H9 (cell line): ENCODE measurements around the gene ZNF180. TPM values are rescaled to one million over a fixed set of nuclear protein-coding genes. Genes with fewer than 3 reads are reported as not detected.

Experiments used
- DNase-seq: peaks from one replicate; pipeline ENCODE4 v3.0.0-alpha.2; 2017
- H2AFZ ChIP-seq: one replicate; pipeline ENCODE4 v1.6.1; 2013; ENCODE audit warnings: mild to moderate bottlenecking, low read length, control low read depth, moderate library complexity
- H2AK5ac ChIP-seq: 2 replicates; pipeline ENCODE4 v1.6.1; 2013; ENCODE audit warnings: low read length, control low read depth, mixed read lengths; ENCODE audit not compliant: insufficient read length
- H2BK120ac ChIP-seq: one replicate; pipeline ENCODE4 v1.6.1; 2013; ENCODE audit warnings: low read depth, mild to moderate bottlenecking, low read length, control low read depth, inconsistent platforms; ENCODE audit not compliant: poor library complexity, severe bottlenecking
- H2BK12ac ChIP-seq: 2 replicates; pipeline ENCODE4 v1.6.1; 2013; ENCODE audit warnings: low read length, control low read depth, mixed read lengths, low read depth; ENCODE audit not compliant: insufficient read length
- H2BK15ac ChIP-seq: 2 replicates; pipeline ENCODE4 v1.6.1; 2013; ENCODE audit warnings: low read depth, low read length, control low read depth
- H2BK20ac ChIP-seq: one replicate; pipeline ENCODE4 v1.6.1; 2013; ENCODE audit warnings: low read depth, mild to moderate bottlenecking, low read length, control low read depth, inconsistent platforms; ENCODE audit not compliant: poor library complexity, severe bottlenecking
- H2BK5ac ChIP-seq: 2 replicates; pipeline ENCODE4 v1.6.1; 2013; ENCODE audit warnings: low read length, control low read depth, mixed read lengths; ENCODE audit not compliant: insufficient read length
- H3K14ac ChIP-seq: 2 replicates; pipeline ENCODE4 v1.6.1; 2013; ENCODE audit warnings: low read length, control low read depth; ENCODE audit not compliant: insufficient read depth
- H3K18ac ChIP-seq: 2 replicates; pipeline ENCODE4 v1.6.1; 2013; ENCODE audit warnings: low read depth, mild to moderate bottlenecking, mixed read lengths, low read length, control low read depth; ENCODE audit not compliant: insufficient read length
- H3K23ac ChIP-seq: 2 replicates; pipeline ENCODE4 v1.6.1; 2013; ENCODE audit warnings: low read length, control low read depth, mixed read lengths, low read depth; ENCODE audit not compliant: insufficient read length
- H3K23me2 ChIP-seq: 2 replicates; pipeline ENCODE4 v1.6.1; 2013; ENCODE audit warnings: low read depth, mild to moderate bottlenecking, mixed read lengths, low read length, control low read depth; ENCODE audit not compliant: insufficient read length, poor library complexity, severe bottlenecking
- H3K27ac ChIP-seq: 2 replicates; pipeline ENCODE4 v1.5.1; 2013; ENCODE audit warnings: low read length, control low read depth, mixed read lengths, low read depth; ENCODE audit not compliant: insufficient read length
- H3K27me3 ChIP-seq: 2 replicates; pipeline ENCODE4 v1.6.1; 2013; ENCODE audit warnings: low read length, control low read depth, inconsistent platforms; ENCODE audit not compliant: insufficient read depth
- H3K4ac ChIP-seq: 2 replicates; pipeline ENCODE4 v1.6.1; 2013; ENCODE audit warnings: low read depth, mild to moderate bottlenecking, control low read depth, inconsistent platforms, low read length, moderate library complexity
- H3K4me1 ChIP-seq: 2 replicates; pipeline ENCODE4 v1.6.1; 2013; ENCODE audit warnings: low read length, control low read depth, inconsistent platforms; ENCODE audit not compliant: insufficient read depth
- H3K4me2 ChIP-seq: 2 replicates; pipeline ENCODE4 v1.6.1; 2013; ENCODE audit warnings: low read length, control low read depth, mixed read lengths; ENCODE audit not compliant: insufficient read length, insufficient read depth
- H3K56ac ChIP-seq: 2 replicates; pipeline ENCODE4 v1.6.1; 2013; ENCODE audit warnings: low read depth, mild to moderate bottlenecking, mixed read lengths, low read length, control low read depth; ENCODE audit not compliant: insufficient read length
- H3K79me1 ChIP-seq: 2 replicates; pipeline ENCODE4 v1.6.1; 2013; ENCODE audit warnings: low read depth, mild to moderate bottlenecking, moderate library complexity, low read length, control low read depth, inconsistent platforms; ENCODE audit not compliant: insufficient read depth, poor library complexity, severe bottlenecking
- H3K79me2 ChIP-seq: 2 replicates; pipeline ENCODE4 v1.6.1; 2013; ENCODE audit warnings: low read length, control low read depth, inconsistent platforms; ENCODE audit not compliant: insufficient read depth
- H3K9ac ChIP-seq: 2 replicates; pipeline ENCODE4 v1.6.1; 2013; ENCODE audit warnings: low read length, control low read depth, mixed read lengths; ENCODE audit not compliant: insufficient read length; ENCODE audit errors: extremely low read depth
- H3K9me3 ChIP-seq: one replicate; pipeline ENCODE4 v1.6.1; 2013; ENCODE audit warnings: low read depth, low read length, inconsistent platforms; ENCODE audit not compliant: control insufficient read depth
- H3T11ph ChIP-seq: one replicate; pipeline ENCODE4 v1.6.1; 2013; ENCODE audit warnings: mild to moderate bottlenecking, low read length, control low read depth, inconsistent platforms
- H4K20me1 ChIP-seq: one replicate; pipeline ENCODE4 v1.6.1; 2013; ENCODE audit not compliant: control insufficient read depth, insufficient read length, insufficient read depth
- H4K5ac ChIP-seq: 2 replicates; pipeline ENCODE4 v1.6.1; 2013; ENCODE audit warnings: low read depth, mild to moderate bottlenecking, mixed read lengths, low read length, control low read depth; ENCODE audit not compliant: insufficient read length
- H4K8ac ChIP-seq: replicated peaks from 2 replicates; pipeline ENCODE4 v1.6.1; 2013; ENCODE audit warnings: low read length, control low read depth, mixed read lengths, low read depth; ENCODE audit not compliant: insufficient read length
- H4K91ac ChIP-seq: 2 replicates; pipeline ENCODE4 v1.6.1; 2013; ENCODE audit warnings: low read depth, mild to moderate bottlenecking, moderate library complexity, mixed read lengths, low read length, control low read depth; ENCODE audit not compliant: insufficient read length
- H3K27ac Mint-ChIP-seq, 3 experiments: 2 replicates in 2 of 3; 3 replicates in 1 of 3; pipeline ENCODE4 v1.8.0; 2020 to 2021; ENCODE audit warnings: mixed read lengths in 3 of 3, mild to moderate bottlenecking in 1 of 3, moderate library complexity in 1 of 3
- H3K27me3 Mint-ChIP-seq: 2 replicates; pipeline ENCODE4 v1.8.0; 2021; ENCODE audit warnings: low read depth, mild to moderate bottlenecking, moderate library complexity, mixed read lengths
- H3K36me3 Mint-ChIP-seq, 3 experiments: 2 replicates in 2 of 3; 3 replicates in 1 of 3; pipeline ENCODE4 v1.8.0; 2020 to 2021; ENCODE audit warnings: low read depth in 3 of 3, mixed read lengths in 3 of 3; ENCODE audit not compliant: insufficient read depth in 1 of 3
- H3K4me1 Mint-ChIP-seq, 2 experiments: 2 replicates each; pipeline ENCODE4 v1.8.0; 2020; ENCODE audit warnings: mixed read lengths in 2 of 2
- H3K4me3 Mint-ChIP-seq, 2 experiments: 2 replicates in 1 of 2; 3 replicates in 1 of 2; pipeline ENCODE4 v1.8.0; 2020 to 2021; ENCODE audit warnings: mild to moderate bottlenecking in 2 of 2, mixed read lengths in 2 of 2, moderate library complexity in 1 of 2
- H3K9me3 Mint-ChIP-seq, 2 experiments: 2 replicates in 1 of 2; 3 replicates in 1 of 2; pipeline ENCODE4 v1.8.0; 2020; ENCODE audit warnings: mild to moderate bottlenecking in 2 of 2, mixed read lengths in 2 of 2, moderate library complexity in 1 of 2
- WGBS: extraction: QIAGEN DNeasy Blood & Tissue Kit; methylation state at CpG from one replicate; pipeline ENCODE4 v1.1.7; 2013; ENCODE audit warnings: missing lambda C conversion rate, low lambda C conversion rate, mixed read lengths; ENCODE audit not compliant: insufficient read length; ENCODE audit errors: extremely low coverage; 5-methylcytosine and 5-hydroxymethylcytosine counted together
- total RNA-seq: library from RNA; stranded (reverse); gene quantifications from 2 replicates; pipeline ENCODE4 v1.2.1, GENCODE V29; 2021
- TF ChIP-seq, protein P1 (sequence below): fragments of 200-600 bp; sonication (generic); conservative IDR thresholded peaks from 3 replicates; pipeline ENCODE4 v1.8.0; 2021; ENCODE audit warnings: antibody characterized with exemption, mild to moderate bottlenecking

The ZNF180 gene
- total RNA-seq, 1 experiment from 2014 or later: 13.6 TPM

- Histone ChIP-seq H3K27ac (no peak overlapping the region), H4K91ac (no peak overlapping the region), H4K8ac (no peak overlapping the region), H2AFZ (no peak overlapping the region), H2BK15ac (no peak overlapping the region), H3K23ac (no peak overlapping the region), H3K14ac (no peak overlapping the region), H3K4ac (no peak overlapping the region), H3K18ac (no peak overlapping the region), H3K79me1 (no peaks in the 10 kb centered on the region), H3K4me1 (no peaks in the 10 kb centered on the region), H3K56ac (no peak overlapping the region), H3K27me3 (no peaks in the 10 kb centered on the region), H3K9me3 (no peaks in the 10 kb centered on the region), H2BK120ac (no peak overlapping the region), H3K4me2 (no peak overlapping the region), H3K79me2 (no peaks in the 10 kb centered on the region), H4K5ac (no peak overlapping the region), H3T11ph (no peak overlapping the region), H2BK12ac (no peak overlapping the region), H2BK20ac (no peak overlapping the region), H2AK5ac (no peak overlapping the region), H2BK5ac (no peak overlapping the region), H3K9ac (no peak overlapping the region), H3K23me2 (no peaks in the 10 kb centered on the region), H4K20me1 (no peaks in the 10 kb centered on the region)
- no peak for DNase-seq
- H3K4me3 Mint-ChIP-seq: no peak overlapping the region
- no peak overlapping the region for H3K27ac Mint-ChIP-seq
- peaks cover 0 to 6% (median 0%) of the 10 kb centered on the region in 3 experiments; a peak in 3 of 7 replicates for H3K36me3 Mint-ChIP-seq
- H3K4me1 Mint-ChIP-seq: no peaks in the 10 kb centered on the region
- WGBS: no CpG with 5 or more reads among the region's 6 CpGs
- H3K9me3 Mint-ChIP-seq: peaks cover 72 to 82% of the 10 kb centered on the region in 2 experiments
- H3K27me3 Mint-ChIP-seq: peaks cover 56% of the 10 kb centered on the region
- TF ChIP-seq, protein P1, sequence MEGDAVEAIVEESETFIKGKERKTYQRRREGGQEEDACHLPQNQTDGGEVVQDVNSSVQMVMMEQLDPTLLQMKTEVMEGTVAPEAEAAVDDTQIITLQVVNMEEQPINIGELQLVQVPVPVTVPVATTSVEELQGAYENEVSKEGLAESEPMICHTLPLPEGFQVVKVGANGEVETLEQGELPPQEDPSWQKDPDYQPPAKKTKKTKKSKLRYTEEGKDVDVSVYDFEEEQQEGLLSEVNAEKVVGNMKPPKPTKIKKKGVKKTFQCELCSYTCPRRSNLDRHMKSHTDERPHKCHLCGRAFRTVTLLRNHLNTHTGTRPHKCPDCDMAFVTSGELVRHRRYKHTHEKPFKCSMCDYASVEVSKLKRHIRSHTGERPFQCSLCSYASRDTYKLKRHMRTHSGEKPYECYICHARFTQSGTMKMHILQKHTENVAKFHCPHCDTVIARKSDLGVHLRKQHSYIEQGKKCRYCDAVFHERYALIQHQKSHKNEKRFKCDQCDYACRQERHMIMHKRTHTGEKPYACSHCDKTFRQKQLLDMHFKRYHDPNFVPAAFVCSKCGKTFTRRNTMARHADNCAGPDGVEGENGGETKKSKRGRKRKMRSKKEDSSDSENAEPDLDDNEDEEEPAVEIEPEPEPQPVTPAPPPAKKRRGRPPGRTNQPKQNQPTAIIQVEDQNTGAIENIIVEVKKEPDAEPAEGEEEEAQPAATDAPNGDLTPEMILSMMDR: no peak
Measured at GRCh38 chr19:44530777-44531176, 30.5 kb upstream of the ZNF180 start.
